HEK293T (cell line): Measurements from ENCODE around the gene KCNH3.

ENCODE experiments used
- FOXA1 ChIP-seq: fragments of 450-650 bp; IDR thresholded peaks from 2 replicates; pipeline ENCODE4 v1.6.1; 2016; ENCODE audit warnings: mild to moderate bottlenecking
- HDGF ChIP-seq: fragments of 450-650 bp; IDR thresholded peaks from 2 replicates; pipeline ENCODE4 v1.6.1; 2017; ENCODE audit warnings: antibody characterized with exemption, borderline replicate concordance
- L3MBTL2 ChIP-seq: fragments of 450-650 bp; conservative IDR thresholded peaks from 2 replicates; pipeline ENCODE4 v1.6.1; 2016; ENCODE audit warnings: mild to moderate bottlenecking
- NFRKB ChIP-seq: fragments of 450-650 bp; IDR thresholded peaks from 2 replicates; pipeline ENCODE4 v1.6.1; 2016; ENCODE audit warnings: mild to moderate bottlenecking, moderate library complexity

GRCh38 chr12:49489720-49490119, 49.1 kb upstream of the KCNH3 start:
- TF ChIP-seq NFRKB (no peak), HDGF (no peak), L3MBTL2 (no peak), FOXA1 (no peak)
